HepG2 (cell line): ENCODE results near the gene PPP2R5C. TPM values are rescaled to one million over a fixed set of nuclear protein-coding genes. Genes with fewer than 3 reads are reported as not detected.

Experiments used
- ATF7 ChIP-seq, 2 experiments: fragments of 450-650 bp in 1 of 2; sonication (generic) in 1 of 2; formaldehyde crosslinking in 1 of 2; IDR thresholded peaks; 2 replicates each; pipeline versions ENCODE4 v1.4.0 to v1.6.1; 2016 to 2020; ENCODE audit warnings: antibody characterized with exemption in 1 of 2, mild to moderate bottlenecking in 1 of 2, missing genetic modification reagents in 1 of 2
- EEA1 ChIP-seq: sonication (generic); formaldehyde crosslinking; IDR thresholded peaks from 2 replicates; pipeline ENCODE4 v1.5.1; 2020; ENCODE audit warnings: mild to moderate bottlenecking, missing genetic modification reagents, borderline replicate concordance
- FOXP1 ChIP-seq, 2 experiments: fragments of 450-650 bp in 1 of 2; IDR thresholded peaks; 2 replicates each; pipeline ENCODE4 v1.6.1; 2017 to 2018; ENCODE audit warnings: antibody characterized with exemption in 1 of 2
- HES4 ChIP-seq: sonication (generic); formaldehyde crosslinking; IDR thresholded peaks from 2 replicates; pipeline ENCODE4 v1.9.0; 2021; ENCODE audit warnings: mild to moderate bottlenecking, missing genetic modification reagents, borderline replicate concordance
- KDM3A ChIP-seq: IDR thresholded peaks from 2 replicates; pipeline ENCODE4 v1.6.1; 2018; ENCODE audit warnings: low read depth, missing compliant biosample characterization
- PHF20 ChIP-seq: sonication (generic); formaldehyde crosslinking; IDR thresholded peaks from 2 replicates; pipeline ENCODE4 v1.5.0; 2020; ENCODE audit warnings: mild to moderate bottlenecking, missing genetic modification reagents
- POLR2G ChIP-seq: fragments of 200-400 bp; formaldehyde crosslinking; IDR thresholded peaks from 2 replicates; pipeline ENCODE4 v1.6.1; 2018; ENCODE audit warnings: mild to moderate bottlenecking, low read depth, low read length, moderate library complexity
- RAD21 ChIP-seq: fragments of 450-650 bp; formaldehyde crosslinking; IDR thresholded peaks from 2 replicates; pipeline ENCODE4 v1.5.0; 2020; ENCODE audit warnings: mild to moderate bottlenecking
- SNAPC2 ChIP-seq: sonication (generic); formaldehyde crosslinking; IDR thresholded peaks from 2 replicates; pipeline ENCODE4 v1.8.1; 2022; ENCODE audit warnings: mild to moderate bottlenecking, missing genetic modification reagents
- SSRP1 ChIP-seq: IDR thresholded peaks from 2 replicates; pipeline ENCODE4 v1.6.1; 2016; ENCODE audit warnings: control low read depth
- TIGD3 ChIP-seq: sonication (generic); formaldehyde crosslinking; IDR thresholded peaks from 2 replicates; pipeline ENCODE4 v1.5.1; 2020; ENCODE audit warnings: mild to moderate bottlenecking, missing genetic modification reagents, borderline replicate concordance
- ZBTB10 ChIP-seq: sonication (generic); formaldehyde crosslinking; IDR thresholded peaks from 2 replicates; pipeline ENCODE4 v1.4.0; 2020; ENCODE audit warnings: missing genetic modification reagents, borderline replicate concordance
- ZFP90 ChIP-seq: sonication (generic); formaldehyde crosslinking; IDR thresholded peaks from 2 replicates; pipeline ENCODE4 v1.8.0; 2022; ENCODE audit warnings: missing genetic modification reagents, mild to moderate bottlenecking, inconsistent platforms, borderline replicate concordance
- ZMAT3 ChIP-seq: sonication (generic); formaldehyde crosslinking; conservative IDR thresholded peaks from 2 replicates; pipeline ENCODE4 v1.7.0; 2021; ENCODE audit warnings: missing genetic modification reagents
- ZNF354B ChIP-seq: sonication (generic); formaldehyde crosslinking; IDR thresholded peaks from 2 replicates; pipeline ENCODE4 v1.8.0; 2022; ENCODE audit warnings: mild to moderate bottlenecking, missing genetic modification reagents
- ZNF44 ChIP-seq: sonication (generic); formaldehyde crosslinking; IDR thresholded peaks from 2 replicates; pipeline ENCODE4 v1.5.1; 2020; ENCODE audit warnings: mild to moderate bottlenecking, missing genetic modification reagents
- ZNF687 ChIP-seq: sonication (generic); formaldehyde crosslinking; IDR thresholded peaks from 2 replicates; pipeline ENCODE4 v1.5.1; 2020; ENCODE audit warnings: mild to moderate bottlenecking, missing genetic modification reagents, moderate library complexity
- polyA plus RNA-seq, 8 experiments: library from polyadenylated mRNA; depleted of rRNA in 3 of 8; stranded (reverse) in 7 of 8; unstranded in 1 of 8; fragments of >200 nt; fragmentation: Illumina TruSeq in 4 of 8; extraction: Trizol in 4 of 8; gene quantifications; 2 replicates each; pipeline versions ENCODE4 v1.2.1 to v1.2.3, GENCODE V29; 2011 to 2016; ENCODE audit warnings: low read depth in 4 of 8, missing spikeins in 1 of 8, mixed read lengths in 1 of 8; ENCODE audit not compliant: insufficient read depth in 1 of 8
- total RNA-seq, 5 experiments: library from RNA; depleted of rRNA; stranded (reverse); fragments of >200 nt; fragmentation: Illumina TruSeq; extraction: Trizol; gene quantifications; 2 replicates each; pipeline ENCODE4 v1.2.3, GENCODE V29; 2016; ENCODE audit warnings: low read depth in 1 of 5
- TF ChIP-seq, protein P1 (sequence below): sonication (generic); formaldehyde crosslinking; IDR thresholded peaks from 2 replicates; pipeline ENCODE4 v1.8.0; 2022; ENCODE audit warnings: mild to moderate bottlenecking, missing genetic modification reagents
- TF ChIP-seq, protein P2 (sequence below): sonication (generic); IDR thresholded peaks from 2 replicates; pipeline ENCODE4 v1.6.1; 2016; ENCODE audit warnings: low read depth, borderline replicate concordance

The PPP2R5C gene
- total and polyA plus RNA-seq, 2 of the 13 experiments (the other 11 are each of a cell fraction or from before 2014, with no cell fraction given): 74.3 to 78.5 TPM

DNA sequence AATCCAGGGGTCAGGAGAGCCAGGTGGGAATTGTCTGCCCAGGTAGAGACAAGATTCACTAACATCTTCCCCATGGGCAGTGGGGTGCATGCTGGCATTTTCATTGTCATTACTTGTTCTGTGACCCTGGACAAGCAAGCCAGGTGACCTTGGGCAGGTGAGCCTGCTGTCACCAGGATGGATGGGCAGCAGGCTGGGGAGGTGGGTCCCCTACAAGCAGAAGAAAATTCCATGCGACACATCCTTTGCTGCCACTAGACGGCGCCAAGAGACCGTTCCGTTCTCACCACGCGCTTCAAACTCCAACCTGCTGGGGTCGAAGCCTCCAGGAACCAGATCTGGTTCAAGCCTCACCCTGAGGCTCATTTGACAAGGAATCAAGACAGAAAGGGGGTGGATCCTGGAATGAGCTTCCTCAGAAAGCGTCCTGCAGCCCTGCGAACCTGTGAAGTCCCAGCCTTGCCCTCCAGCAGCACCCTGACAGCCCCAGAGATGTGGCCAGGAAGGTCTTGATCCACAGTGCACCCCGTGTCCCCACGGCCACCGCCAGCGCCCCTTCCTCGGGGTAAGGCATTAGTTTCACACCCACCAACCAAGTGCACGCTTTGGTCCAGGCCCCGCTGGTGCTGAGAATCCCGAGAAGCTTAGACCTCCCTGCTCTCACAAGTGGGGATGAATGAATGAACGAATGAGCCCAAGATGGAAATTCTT, 199.7 kb downstream of the PPP2R5C start (continued):
- TF ChIP-seq, protein P1, sequence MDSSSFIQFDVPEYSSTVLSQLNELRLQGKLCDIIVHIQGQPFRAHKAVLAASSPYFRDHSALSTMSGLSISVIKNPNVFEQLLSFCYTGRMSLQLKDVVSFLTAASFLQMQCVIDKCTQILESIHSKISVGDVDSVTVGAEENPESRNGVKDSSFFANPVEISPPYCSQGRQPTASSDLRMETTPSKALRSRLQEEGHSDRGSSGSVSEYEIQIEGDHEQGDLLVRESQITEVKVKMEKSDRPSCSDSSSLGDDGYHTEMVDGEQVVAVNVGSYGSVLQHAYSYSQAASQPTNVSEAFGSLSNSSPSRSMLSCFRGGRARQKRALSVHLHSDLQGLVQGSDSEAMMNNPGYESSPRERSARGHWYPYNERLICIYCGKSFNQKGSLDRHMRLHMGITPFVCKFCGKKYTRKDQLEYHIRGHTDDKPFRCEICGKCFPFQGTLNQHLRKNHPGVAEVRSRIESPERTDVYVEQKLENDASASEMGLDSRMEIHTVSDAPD (CRISPR knock-in tag): no peak
- TF ChIP-seq HES4 (CRISPR knock-in tag) (no peak), ZFP90 (no peak), SSRP1 (no peak), RAD21 (CRISPR knock-in tag) (peak; percentile 79), TIGD3 (CRISPR knock-in tag) (no peak), ZBTB10 (CRISPR knock-in tag) (no peak), KDM3A (CRISPR knock-in tag) (peak; percentile 75; the same call in 1 of the 2 replicates), EEA1 (CRISPR knock-in tag) (no peak), PHF20 (CRISPR knock-in tag) (no peak), ZNF44 (CRISPR knock-in tag) (no peak), ZNF354B (CRISPR knock-in tag) (no peak), ATF7 (IDR thresholded peaks at IDR 0.05) (no peak), ATF7 (CRISPR knock-in tag; IDR thresholded peaks at IDR 0.05) (no peak), FOXP1 (IDR thresholded peaks at IDR 0.05) (no peak), FOXP1 (CRISPR knock-in tag; IDR thresholded peaks at IDR 0.05) (no peak), SNAPC2 (no peak), ZNF687 (CRISPR knock-in tag) (peak; percentile 63), POLR2G (no peak), ZMAT3 (CRISPR knock-in tag) (no peak)
- TF ChIP-seq, protein P2, sequence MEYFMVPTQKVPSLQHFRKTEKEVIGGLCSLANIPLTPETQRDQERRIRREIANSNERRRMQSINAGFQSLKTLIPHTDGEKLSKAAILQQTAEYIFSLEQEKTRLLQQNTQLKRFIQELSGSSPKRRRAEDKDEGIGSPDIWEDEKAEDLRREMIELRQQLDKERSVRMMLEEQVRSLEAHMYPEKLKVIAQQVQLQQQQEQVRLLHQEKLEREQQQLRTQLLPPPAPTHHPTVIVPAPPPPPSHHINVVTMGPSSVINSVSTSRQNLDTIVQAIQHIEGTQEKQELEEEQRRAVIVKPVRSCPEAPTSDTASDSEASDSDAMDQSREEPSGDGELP: no peak; the same call in 1 of the 2 replicates
